Measurements from ENCODE around the gene PRDM13. TPM values are rescaled to one million over a fixed set of nuclear protein-coding genes. Genes with fewer than 3 reads are reported as not detected.

The PRDM13 gene
- total and polyA plus RNA-seq, 9 of the 15 experiments (the other 6 are each of a cell fraction or from before 2014, with no cell fraction given): not detected

DNA sequence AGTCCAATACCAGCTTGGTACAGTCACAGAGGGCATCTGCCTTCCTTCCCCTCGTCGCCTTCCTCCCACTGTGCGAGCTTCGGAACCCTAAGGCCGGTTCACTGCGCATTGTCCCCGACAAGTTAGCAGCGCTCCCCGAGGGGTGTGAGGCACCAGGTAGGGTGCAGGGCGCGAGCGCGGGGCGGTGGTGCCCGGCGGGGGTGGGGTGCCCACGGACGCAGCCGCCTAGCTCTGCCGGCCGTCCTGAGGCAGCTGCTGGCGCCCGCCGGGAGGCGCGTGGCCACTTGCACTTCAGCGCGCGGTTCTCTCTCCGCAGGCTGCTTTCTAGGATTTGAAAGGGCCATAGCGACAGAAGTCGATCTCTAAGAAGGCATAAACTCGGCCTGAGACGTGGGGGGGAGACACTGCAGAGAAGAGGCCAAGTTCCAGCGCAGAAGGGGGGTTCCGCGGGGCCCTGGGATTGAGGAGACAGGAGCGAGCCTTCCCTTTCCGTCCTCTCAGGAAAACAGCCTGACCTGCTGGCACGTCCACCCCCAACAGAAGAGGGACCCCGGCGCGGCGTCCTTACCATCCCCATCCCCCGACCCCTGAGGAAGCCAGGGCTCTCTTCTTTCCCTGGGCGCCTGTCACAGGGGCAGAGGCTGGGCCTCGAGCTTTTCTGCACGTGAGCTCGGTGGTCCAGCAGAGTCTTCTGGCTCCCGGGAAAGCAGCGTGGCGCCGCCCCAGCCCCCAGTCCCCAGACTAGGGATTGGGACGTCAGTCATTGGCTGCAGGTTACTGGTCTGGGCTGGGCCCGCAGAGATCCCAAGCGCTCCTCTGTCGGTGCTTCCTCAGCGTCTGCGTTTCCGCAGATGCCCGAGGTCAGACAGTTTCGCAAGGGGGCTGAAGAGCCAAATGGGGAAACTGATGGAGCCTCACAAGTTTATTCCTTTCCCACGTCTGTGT is 15.6 kb upstream of the PRDM13 start:
- H3K4me2 ChIP-seq (ENCODE audit: insufficient read depth, low read length): no peak overlapping the region
- ATAC-seq (peak; percentile 20), FAIRE-seq (no peak), DNase-seq (ENCODE audit: extremely low read depth in 1 of 4, low spot score in 3 of 4) (no peak)
- no peaks in the 10 kb centered on the region for H3K9me3 ChIP-seq (replicated peaks; ENCODE audit: control insufficient read depth, insufficient read depth, low read depth, low read length)
- H2AFZ ChIP-seq (ENCODE audit: low read depth, low read length): no peak overlapping the region
- peaks cover 0 to 21% of the 10 kb centered on the region in 2 experiments; a peak in 2 of 5 replicates for H3K4me1 ChIP-seq (replicated peaks in 1 of 2; ENCODE audit: control insufficient read depth in 2 of 2, insufficient read depth in 2 of 2, low read length in 2 of 2)
- peaks cover 48 to 53% of the 10 kb centered on the region in 2 experiments for H3K27me3 ChIP-seq (ENCODE audit: control insufficient read depth in 2 of 2, insufficient read depth in 2 of 2, low read length in 2 of 2)
- no peaks in the 10 kb centered on the region for H3K79me2 ChIP-seq (ENCODE audit: control insufficient read depth, insufficient read depth, low read length)
- H3K4me3 ChIP-seq: no peak overlapping the region
- POLR2A ChIA-PET: interaction anchor here (1.2 to 1.8 kb wide), 2 partner anchors 15 to 23 kb away, joined by 4 to 5 read pairs; partner anchors contain the start of gene CCNC
- in situ Hi-C loops (cut with MboI) (no loop called here), intact Hi-C loops (cut with micrococcal nuclease) (no loop called here)
- H3K9ac ChIP-seq (ENCODE audit: insufficient read depth in 1 of 2, low read depth in 2 of 2, low read length in 2 of 2): peak overlapping the region in 1 of 2 experiments; percentile 9; a peak in 1 of 4 replicates
- H3K36me3 ChIP-seq (ENCODE audit: control insufficient read depth, insufficient read depth, low read length): no peaks in the 10 kb centered on the region
- WGBS (ENCODE audit: insufficient coverage, low coverage, missing lambda C conversion rate): 21% methylated on average over 35 of the region's 63 CpGs
- H3K9me1 ChIP-seq (ENCODE audit: control insufficient read depth, insufficient read depth, low read length): no peaks in the 10 kb centered on the region
- BruUV-seq (replicated peaks): no TSS peak
- no peak overlapping the region for H3K27ac ChIP-seq (ENCODE audit: extremely low read depth, low read depth, low read length)
- no peaks in the 10 kb centered on the region for H4K20me1 ChIP-seq (replicated peaks; ENCODE audit: control insufficient read depth, insufficient read depth, low read length)
- CTCF ChIA-PET (ENCODE audit: low intra/inter-chr PET ratio): no interaction called here
- TF ChIP-seq KLF6 (CRISPR knock-in tag; IDR thresholded peaks at IDR 0.05; ENCODE audit: borderline replicate concordance) (no peak), PCBP2 (IDR thresholded peaks at IDR 0.05; ENCODE audit: low read depth, low read length, poor library complexity, severe bottlenecking) (no peak), KLF13 (tag; IDR thresholded peaks at IDR 0.05; ENCODE audit: borderline replicate concordance, low read depth) (no peak), STAT6 (CRISPR knock-in tag; IDR thresholded peaks at IDR 0.05) (no peak), BRD4 (IDR thresholded peaks at IDR 0.05) (no peak), C11orf30 (IDR thresholded peaks at IDR 0.05; ENCODE audit: low read depth) (no peak), E2F8 (IDR thresholded peaks at IDR 0.05; ENCODE audit: low read depth, partially characterized antibody) (no peak), ZNF143 (CRISPR knock-in tag; IDR thresholded peaks at IDR 0.05) (no peak), RBM25 (IDR thresholded peaks at IDR 0.05; ENCODE audit: low read depth, low read length, severe bottlenecking) (no peak), HOXB6 (CRISPR knock-in tag; IDR thresholded peaks at IDR 0.05; ENCODE audit: borderline replicate concordance) (no peak)
- TF ChIP-seq, protein P1, sequence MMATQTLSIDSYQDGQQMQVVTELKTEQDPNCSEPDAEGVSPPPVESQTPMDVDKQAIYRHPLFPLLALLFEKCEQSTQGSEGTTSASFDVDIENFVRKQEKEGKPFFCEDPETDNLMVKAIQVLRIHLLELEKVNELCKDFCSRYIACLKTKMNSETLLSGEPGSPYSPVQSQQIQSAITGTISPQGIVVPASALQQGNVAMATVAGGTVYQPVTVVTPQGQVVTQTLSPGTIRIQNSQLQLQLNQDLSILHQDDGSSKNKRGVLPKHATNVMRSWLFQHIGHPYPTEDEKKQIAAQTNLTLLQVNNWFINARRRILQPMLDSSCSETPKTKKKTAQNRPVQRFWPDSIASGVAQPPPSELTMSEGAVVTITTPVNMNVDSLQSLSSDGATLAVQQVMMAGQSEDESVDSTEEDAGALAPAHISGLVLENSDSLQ (IDR thresholded peaks at IDR 0.05): no peak
- TF ChIP-seq, protein P2, sequence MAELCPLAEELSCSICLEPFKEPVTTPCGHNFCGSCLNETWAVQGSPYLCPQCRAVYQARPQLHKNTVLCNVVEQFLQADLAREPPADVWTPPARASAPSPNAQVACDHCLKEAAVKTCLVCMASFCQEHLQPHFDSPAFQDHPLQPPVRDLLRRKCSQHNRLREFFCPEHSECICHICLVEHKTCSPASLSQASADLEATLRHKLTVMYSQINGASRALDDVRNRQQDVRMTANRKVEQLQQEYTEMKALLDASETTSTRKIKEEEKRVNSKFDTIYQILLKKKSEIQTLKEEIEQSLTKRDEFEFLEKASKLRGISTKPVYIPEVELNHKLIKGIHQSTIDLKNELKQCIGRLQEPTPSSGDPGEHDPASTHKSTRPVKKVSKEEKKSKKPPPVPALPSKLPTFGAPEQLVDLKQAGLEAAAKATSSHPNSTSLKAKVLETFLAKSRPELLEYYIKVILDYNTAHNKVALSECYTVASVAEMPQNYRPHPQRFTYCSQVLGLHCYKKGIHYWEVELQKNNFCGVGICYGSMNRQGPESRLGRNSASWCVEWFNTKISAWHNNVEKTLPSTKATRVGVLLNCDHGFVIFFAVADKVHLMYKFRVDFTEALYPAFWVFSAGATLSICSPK (IDR thresholded peaks at IDR 0.05; ENCODE audit: borderline replicate concordance): no peak

All from K562 (cell line).